Stimulated activated CD8-positive, alpha-beta memory T cell treated with anti-CD3 and anti-CD28 coated beads, Interleukin-7, amount 100 ng/mL, for 1 hour (primary cell): Measurements from ENCODE around the gene CPD.

Experiments
- DNase-seq, 2 donors: peaks; one replicate each; pipeline ENCODE4 v3.0.0-alpha.2; 2020; ENCODE audit warnings: low read depth in 2 of 2

Gene CPD

DNA sequence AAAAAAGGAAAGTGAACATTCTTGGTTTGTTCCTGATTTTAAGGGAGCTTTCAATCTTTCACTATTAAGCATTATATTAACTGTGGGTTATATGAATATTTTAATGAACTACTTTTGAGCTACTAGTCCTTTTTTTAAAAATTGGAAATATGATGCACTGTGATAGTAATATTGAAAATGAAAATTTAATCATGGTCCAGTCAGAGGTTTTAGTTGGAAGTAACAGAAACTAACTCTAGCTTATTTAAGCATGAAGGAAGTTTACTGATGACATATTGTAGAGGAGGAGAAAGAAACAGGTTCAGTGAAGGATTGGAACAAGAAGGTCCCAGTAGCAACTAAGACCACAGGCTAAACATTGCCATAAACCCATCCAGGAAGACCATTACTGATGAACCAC lies 24.0 kb upstream of the CPD start:
- no peak for DNase-seq

GRCh38 chr17:30357476-30357875 lies 21.3 kb upstream of the CPD start:
- DNase-seq, result no peak

DNA sequence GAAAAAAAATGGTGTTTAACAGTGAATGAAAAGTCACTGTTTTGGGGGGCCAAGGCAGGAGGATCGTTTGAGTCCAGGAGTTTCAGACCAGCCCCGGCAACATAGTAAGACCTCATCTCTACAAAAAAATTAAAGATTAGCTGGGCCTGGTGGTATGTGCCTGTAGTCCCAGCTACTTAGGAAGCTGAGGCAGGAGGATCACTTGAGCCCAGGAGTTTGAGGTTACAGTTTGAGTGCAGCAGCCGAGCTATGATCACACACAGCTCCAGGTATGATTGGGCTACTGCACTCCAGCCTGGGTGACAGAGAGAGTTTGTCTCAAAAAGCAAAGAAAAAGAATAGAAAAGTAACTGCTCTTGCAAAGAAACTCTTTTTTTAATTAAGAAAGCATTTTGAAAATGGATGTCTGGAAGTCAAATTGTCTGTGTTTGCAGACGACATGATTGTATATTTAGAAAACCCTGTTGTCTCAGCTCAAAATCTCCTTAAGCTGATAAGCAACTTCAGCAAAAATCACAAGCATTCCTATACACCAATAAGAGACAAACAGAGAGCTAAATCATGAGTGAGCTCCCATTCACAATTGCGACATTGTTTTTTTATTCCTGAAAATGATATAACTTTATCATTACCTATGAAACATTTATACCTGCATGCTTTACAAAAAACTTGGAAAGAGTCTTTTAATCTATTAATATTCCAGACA lies 20.5 kb upstream of the CPD start:
- DNase-seq, result no peak

GRCh38 chr17:30360086-30360808 lies 18.5 kb upstream of the CPD start:
- no peak for DNase-seq

GRCh38 chr17:30361766-30362279 lies 16.9 kb upstream of the CPD start:
- DNase-seq, result no peak

DNA sequence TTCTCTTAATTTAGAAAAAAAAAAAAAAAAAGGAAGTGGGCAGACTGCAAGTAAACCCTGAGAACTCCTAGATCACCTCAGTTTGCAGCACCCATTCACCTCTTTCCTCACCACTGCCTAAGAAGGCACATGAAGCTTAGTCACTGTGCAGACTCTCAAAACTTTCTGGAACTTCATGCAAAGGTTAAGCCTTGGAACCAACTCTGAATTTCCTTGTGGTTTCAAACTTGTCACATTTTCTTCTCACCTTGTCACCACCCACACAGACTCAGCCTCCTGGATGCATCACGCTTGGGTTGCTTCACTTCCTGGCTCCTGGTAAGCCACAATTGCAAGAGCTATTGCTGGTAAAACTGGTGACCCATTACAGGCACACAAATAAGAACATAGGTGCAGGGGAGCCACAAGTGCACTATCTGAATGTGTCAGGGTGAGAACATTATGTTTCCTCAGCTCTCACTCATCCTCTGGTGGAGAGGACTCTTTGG lies 15.0 kb upstream of the CPD start:
- peak; percentile 43 to 67 for DNase-seq

- DNase-seq, result no peak
These were observed 12.2 kb upstream of the CPD start for GRCh38 chr17:30366536-30366935.

DNA sequence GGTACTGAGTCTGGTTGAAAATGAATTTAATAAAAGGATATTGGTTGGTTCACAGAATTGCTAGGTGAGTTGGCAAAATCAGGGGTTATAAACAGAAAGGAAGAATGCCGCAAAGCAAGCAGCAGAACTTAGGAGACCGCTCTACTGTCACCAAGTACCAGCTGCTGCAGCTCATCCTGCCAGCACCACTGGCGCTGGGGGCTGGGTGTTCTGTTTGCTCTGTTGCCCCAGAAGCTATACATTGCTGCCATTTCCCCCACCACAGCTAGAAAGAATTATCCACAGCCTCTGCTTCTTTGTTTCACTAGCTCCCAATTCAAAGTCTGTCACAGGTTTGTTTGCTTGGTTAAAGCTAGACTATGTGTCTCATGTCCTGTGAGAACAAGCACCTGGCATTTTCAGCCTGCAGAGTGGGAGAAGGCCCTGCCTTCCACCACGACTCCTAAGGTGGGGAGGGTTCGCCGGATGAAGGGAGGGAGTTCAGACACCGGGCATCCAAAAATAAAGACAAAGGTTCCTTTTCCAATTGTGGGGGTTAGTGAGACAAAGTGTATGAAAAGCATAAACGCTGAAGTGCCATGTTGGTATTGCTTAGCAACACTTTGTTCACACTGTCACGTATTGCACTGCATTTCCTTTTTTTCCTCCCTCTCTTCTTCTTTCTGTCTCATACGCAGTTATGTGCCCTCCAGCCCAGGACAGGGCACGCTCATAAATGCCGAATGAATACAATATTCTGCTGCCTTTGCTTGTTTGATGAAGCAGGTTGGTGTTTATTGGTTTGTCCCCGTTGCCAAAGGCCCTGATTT lies 9.6 kb upstream of the CPD start:
- DNase-seq, result no peak

- no peak for DNase-seq
These were observed 8.7 kb upstream of the CPD start for GRCh38 chr17:30369995-30370394.

DNA sequence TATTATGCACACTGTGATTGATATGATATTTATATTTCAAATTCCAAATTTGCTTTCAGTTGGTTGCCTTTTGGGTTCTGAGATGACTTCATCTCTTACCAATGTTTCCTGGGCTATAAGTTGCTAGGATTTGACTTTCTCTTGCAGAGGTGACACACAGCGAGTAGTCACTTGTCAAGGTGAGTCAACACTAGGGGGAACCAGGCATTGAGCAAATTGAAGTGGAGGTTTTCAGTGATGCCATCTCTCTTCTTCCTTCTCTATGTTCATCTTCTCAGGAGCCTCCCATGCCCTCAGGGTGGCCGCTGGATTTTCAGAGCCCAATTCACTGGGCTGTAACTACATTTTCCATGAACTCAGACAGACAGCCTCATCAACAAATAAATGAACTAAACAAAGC lies 6.0 kb upstream of the CPD start:
- no peak for DNase-seq

- DNase-seq, result no peak
These were observed 3.1 kb upstream of the CPD start for GRCh38 chr17:30375661-30376060.

DNA sequence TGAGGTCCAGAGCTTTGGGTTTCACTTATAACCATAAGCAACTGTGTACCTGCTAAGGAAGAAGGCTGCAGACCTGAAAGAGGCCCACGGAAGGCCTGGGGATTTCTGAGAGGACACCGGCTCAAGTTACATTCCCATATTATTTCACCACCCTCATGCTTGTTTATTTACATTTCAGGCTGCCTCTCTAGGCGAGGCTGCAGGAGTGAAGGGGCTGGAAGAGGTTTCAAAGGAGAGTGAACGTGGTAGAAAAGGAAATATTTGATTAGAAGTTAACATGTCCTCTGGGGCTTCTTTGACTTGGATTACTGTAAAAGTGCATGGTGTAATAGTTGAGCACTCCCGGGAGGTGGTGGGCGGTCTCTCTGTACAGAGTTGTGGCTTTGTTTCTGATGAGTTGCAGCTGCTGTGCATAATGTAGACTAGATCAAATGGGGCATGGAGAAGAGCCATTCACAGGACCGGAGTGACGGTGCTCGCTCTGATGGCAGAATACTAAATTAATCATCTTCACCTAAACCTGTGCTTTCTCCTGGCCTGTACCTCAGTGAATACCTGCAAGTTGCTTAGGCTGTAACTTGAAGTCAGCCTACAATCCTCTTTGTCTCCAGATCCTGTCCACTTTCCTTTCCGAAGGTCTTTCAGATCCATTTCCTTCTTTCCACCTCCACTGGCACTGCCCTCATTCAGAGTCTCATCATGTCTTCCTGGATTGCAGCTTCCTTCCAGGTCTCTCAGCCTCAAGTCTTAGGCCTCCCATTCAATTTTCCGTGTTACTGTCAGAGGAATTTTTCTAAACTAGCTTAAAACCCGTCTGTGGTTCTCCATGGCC lies 1.9 kb upstream of the CPD start:
- no peak for DNase-seq

GRCh38 chr17:30377574-30378240 lies 1.0 kb upstream of the CPD start:
- DNase-seq, result no peak

DNA sequence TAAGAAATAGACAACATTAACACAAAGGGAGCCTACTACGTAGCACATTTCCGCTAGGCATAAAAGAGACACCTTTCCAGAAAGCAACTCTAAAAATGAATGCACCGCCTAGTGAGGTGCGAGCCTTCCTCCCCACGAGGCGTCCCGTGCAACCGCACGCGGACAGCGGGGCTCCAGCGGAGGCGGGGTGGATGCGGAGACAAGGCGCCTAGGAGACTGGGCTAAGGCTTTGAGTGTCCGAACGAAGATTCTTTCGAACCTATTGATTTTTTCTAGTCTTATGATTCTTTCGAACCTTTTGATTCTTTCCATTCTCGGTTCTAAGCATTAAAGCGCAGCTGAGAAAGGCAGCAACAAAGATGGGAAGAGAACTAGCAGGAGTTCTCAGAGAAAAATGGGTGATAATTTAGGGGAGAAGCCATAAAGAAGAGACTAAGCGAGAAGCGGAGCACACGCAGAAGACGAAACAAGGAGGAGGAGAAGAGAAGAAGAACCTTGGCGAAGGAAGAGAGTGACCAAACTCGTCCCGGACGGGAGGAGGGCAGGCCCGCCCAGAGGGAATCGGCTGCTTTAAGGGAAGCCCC lies 394 bp upstream of the CPD start:
- DNase-seq, result peak in 1 of 2 donors; percentile 23

GRCh38 chr17:30379303-30379902 lies 676 bp downstream of the CPD start:
- DNase-seq, result no peak

GRCh38 chr17:30379903-30380381 lies 1.2 kb downstream of the CPD start:
- DNase-seq, result no peak

DNA sequence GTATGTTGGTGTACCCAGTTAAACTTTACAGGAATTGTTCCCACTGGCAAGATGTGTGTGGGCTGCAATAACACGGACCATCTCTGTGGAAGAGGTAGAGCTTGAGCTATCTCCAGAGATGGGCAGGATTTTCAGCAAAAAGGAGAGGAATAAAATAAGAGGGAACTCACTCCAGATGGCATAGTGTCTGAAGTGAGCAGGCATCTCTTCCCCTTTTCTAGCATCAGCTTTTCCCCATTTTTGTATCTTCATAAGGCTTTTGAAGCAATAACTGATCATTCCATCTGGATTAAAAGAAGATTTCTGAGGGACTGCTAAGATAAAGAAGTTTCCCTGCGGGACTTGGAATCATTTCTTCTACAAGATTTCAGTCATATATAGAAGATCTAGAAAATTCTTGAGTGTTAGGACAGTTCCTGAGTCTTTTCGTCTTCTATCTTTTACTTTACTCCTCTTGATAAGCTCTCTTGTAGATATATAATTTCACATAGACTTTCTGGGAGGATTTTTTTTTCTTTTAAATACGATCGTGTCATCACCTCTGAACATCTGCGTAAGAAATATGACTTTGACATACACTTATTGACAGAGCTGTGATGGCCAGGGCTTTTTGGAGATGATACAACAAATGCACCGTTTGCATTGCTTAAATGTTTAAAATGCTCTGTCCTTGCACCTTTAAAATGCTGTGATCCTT lies 2.1 kb downstream of the CPD start:
- DNase-seq, result no peak

GRCh38 chr17:30381340-30381659 lies 2.6 kb downstream of the CPD start:
- no peak for DNase-seq

DNA sequence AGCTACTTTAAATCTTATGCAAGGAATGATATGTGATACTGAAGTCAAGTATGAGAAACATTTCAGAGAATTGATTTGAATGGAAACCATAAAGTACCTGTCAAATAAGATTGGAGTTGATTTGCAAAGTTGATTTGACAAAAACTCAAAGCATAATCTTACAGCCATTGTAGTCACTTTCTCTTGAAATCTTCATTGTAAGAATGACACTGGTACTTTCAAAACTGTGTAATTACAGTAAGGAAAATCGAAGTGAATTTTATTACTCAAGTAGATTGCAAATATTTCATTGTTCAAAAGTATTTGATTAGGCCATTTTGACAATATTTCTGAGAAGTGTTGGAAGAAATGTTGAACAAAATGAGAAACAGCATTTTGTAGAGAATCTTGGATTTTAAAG lies 3.6 kb downstream of the CPD start:
- no peak for DNase-seq
